Activated CD4-positive, alpha-beta T cell treated with anti-CD3 and anti-CD28 coated beads, Interleukin-2, amount 10 ng/mL, durations not matched to agents 7 days and 5 days (primary cell): Measurements from ENCODE around the gene NOXRED1. TPM values are rescaled to one million over a fixed set of nuclear protein-coding genes. Genes with fewer than 3 reads are reported as not detected.
"Not testable (repeated sequence)": the region's sequence is repeated elsewhere in the genome, so short reads cannot be mapped to it uniquely, and the experiment has no call there.

Experiments
- CTCF ChIA-PET: fragments of 350-600 bp; sonication (Branson Sonifier 250); formaldehyde crosslinking; loops from one replicate; lab custom pipeline; 2021; ENCODE audit warnings: antibody characterized with exemption; lab: Charles Lee
- POLR2A ChIA-PET: fragments of 350-600 bp; sonication (Branson Sonifier 250); formaldehyde crosslinking; loops from one replicate; lab custom pipeline; 2021; ENCODE audit warnings: antibody characterized with exemption; lab: Charles Lee
- DNase-seq: peaks from one replicate; pipeline ENCODE4 v3.0.0-alpha.2; 2020
- H3K27ac Mint-ChIP-seq: one replicate; pipeline ENCODE4 v1.8.0; 2021; ENCODE audit warnings: mild to moderate bottlenecking, moderate library complexity, mixed read lengths
- H3K27me3 Mint-ChIP-seq: one replicate; pipeline ENCODE4 v1.8.0; 2021; ENCODE audit warnings: mixed read lengths
- H3K36me3 Mint-ChIP-seq: one replicate; pipeline ENCODE4 v1.8.0; 2021; ENCODE audit warnings: low read depth, mixed read lengths
- H3K4me1 Mint-ChIP-seq: one replicate; pipeline ENCODE4 v1.8.0; 2021; ENCODE audit warnings: mixed read lengths
- H3K4me3 Mint-ChIP-seq: one replicate; pipeline ENCODE4 v1.8.0; 2021; ENCODE audit warnings: mild to moderate bottlenecking, moderate library complexity, mixed read lengths
- H3K9me3 Mint-ChIP-seq: one replicate; pipeline ENCODE4 v1.8.0; 2021; ENCODE audit warnings: mixed read lengths
- total RNA-seq, 2 experiments: library from RNA; stranded (reverse); gene quantifications; one replicate each; pipeline ENCODE4 v1.2.3, GENCODE V29; 2021

NOXRED1 gene
- total RNA-seq, 2 experiments from 2014 or later = 0.22 to 0.67 TPM

GRCh38 chr14:77439861-77440260 is 16.5 kb upstream of the NOXRED1 start:
- ChIA-PET CTCF (no interaction called here), POLR2A (no interaction called here)
- Mint-ChIP-seq H3K4me3 (no peak overlapping the region), H3K27ac (no peak overlapping the region), H3K9me3 (no peaks in the 10 kb centered on the region), H3K4me1 (no peaks in the 10 kb centered on the region), H3K27me3 (no peaks in the 10 kb centered on the region), H3K36me3 (peaks cover 46% of the 10 kb centered on the region)
- no peak for DNase-seq

- H3K27ac Mint-ChIP-seq = no peak overlapping the region
- no peak overlapping the region for H3K4me3 Mint-ChIP-seq
- no peak for DNase-seq
- no peaks in the 10 kb centered on the region for H3K4me1 Mint-ChIP-seq
- no peaks in the 10 kb centered on the region for H3K9me3 Mint-ChIP-seq
- H3K36me3 Mint-ChIP-seq = peaks cover 48% of the 10 kb centered on the region
- POLR2A ChIA-PET = no interaction called here
- H3K27me3 Mint-ChIP-seq = no peaks in the 10 kb centered on the region
- CTCF ChIA-PET = no interaction called here
Observed at GRCh38 chr14:77438596-77438995, 15.3 kb upstream of the NOXRED1 start.

GRCh38 chr14:77436042-77436441 is 12.7 kb upstream of the NOXRED1 start:
- no peak for DNase-seq
- Mint-ChIP-seq H3K4me3 (no peak overlapping the region), H3K4me1 (no peaks in the 10 kb centered on the region), H3K36me3 (peaks cover 39% of the 10 kb centered on the region), H3K27me3 (no peaks in the 10 kb centered on the region), H3K27ac (no peak overlapping the region), H3K9me3 (no peaks in the 10 kb centered on the region)
- ChIA-PET CTCF (no interaction called here), POLR2A (no interaction called here)

- H3K9me3 Mint-ChIP-seq = no peaks in the 10 kb centered on the region
Observed at GRCh38 chr14:77426396-77426795, 3.1 kb upstream of the NOXRED1 start.

GRCh38 chr14:77424862-77425261 is 1.5 kb upstream of the NOXRED1 start:
- DNase-seq = no peak
- no peaks in the 10 kb centered on the region for H3K27me3 Mint-ChIP-seq
- H3K4me3 Mint-ChIP-seq = no peak overlapping the region
- ChIA-PET CTCF (no interaction called here), POLR2A (no interaction called here)
- H3K36me3 Mint-ChIP-seq = peaks cover 64% of the 10 kb centered on the region
- peaks cover 3% of the 10 kb centered on the region for H3K9me3 Mint-ChIP-seq
- no peak overlapping the region for H3K27ac Mint-ChIP-seq
- no peaks in the 10 kb centered on the region for H3K4me1 Mint-ChIP-seq

More at GRCh38 chr14:77426396-77426795, 3.1 kb upstream of the NOXRED1 start:
- no peaks in the 10 kb centered on the region for H3K4me1 Mint-ChIP-seq
- ChIA-PET POLR2A (no interaction called here), CTCF (no interaction called here)
- no peak for DNase-seq
- H3K4me3 Mint-ChIP-seq = no peak overlapping the region
- no peak overlapping the region for H3K27ac Mint-ChIP-seq
- H3K36me3 Mint-ChIP-seq = peaks cover 60% of the 10 kb centered on the region
- H3K27me3 Mint-ChIP-seq = no peaks in the 10 kb centered on the region

GRCh38 chr14:77421201-77421600 is 2.1 kb downstream of the NOXRED1 start:
- Mint-ChIP-seq H3K27me3 (peaks cover 3% of the 10 kb centered on the region), H3K4me1 (no peaks in the 10 kb centered on the region), H3K27ac (no peak overlapping the region), H3K4me3 (no peak overlapping the region), H3K36me3 (peaks cover 49% of the 10 kb centered on the region), H3K9me3 (peaks cover 6% of the 10 kb centered on the region)
- CTCF ChIA-PET = no interaction called here
- POLR2A ChIA-PET = interaction anchor here (0.7 kb wide), 1 partner anchor 18 kb away, joined by 3 read pairs; no protein-coding TSS in a partner anchor
- no peak for DNase-seq

GRCh38 chr14:77416836-77417235 is 6.5 kb downstream of the NOXRED1 start:
- Mint-ChIP-seq H3K9me3 (peaks cover 6% of the 10 kb centered on the region), H3K4me3 (no peak overlapping the region), H3K36me3 (peaks cover 21% of the 10 kb centered on the region), H3K27ac (no peak overlapping the region), H3K4me1 (no peaks in the 10 kb centered on the region), H3K27me3 (peaks cover 3% of the 10 kb centered on the region)
- CTCF ChIA-PET = no interaction called here
- POLR2A ChIA-PET = no interaction called here
- DNase-seq = no peak

- POLR2A ChIA-PET = not testable (repeated sequence)
Observed at GRCh38 chr14:77416098-77416497, 7.2 kb downstream of the NOXRED1 start.

GRCh38 chr14:77415403-77416030 is 7.8 kb downstream of the NOXRED1 start:
- H3K9me3 Mint-ChIP-seq, H3K4me3 Mint-ChIP-seq, H3K4me1 Mint-ChIP-seq, DNase-seq, H3K36me3 Mint-ChIP-seq, H3K27me3 Mint-ChIP-seq, H3K27ac Mint-ChIP-seq: not testable (repeated sequence)
- ChIA-PET POLR2A (interaction anchor here (0.7 kb wide), 1 partner anchor 138 kb away, joined by 3 read pairs; no protein-coding TSS in a partner anchor), CTCF (interaction anchor here (0.6 kb wide), 1 partner anchor 335 kb away, joined by 3 read pairs; no protein-coding TSS in a partner anchor)

More at GRCh38 chr14:77416098-77416497, 7.2 kb downstream of the NOXRED1 start:
- peaks cover 14% of the 10 kb centered on the region for H3K36me3 Mint-ChIP-seq
- DNase-seq, H3K27me3 Mint-ChIP-seq, H3K4me3 Mint-ChIP-seq, H3K9me3 Mint-ChIP-seq, H3K4me1 Mint-ChIP-seq, H3K27ac Mint-ChIP-seq: not testable (repeated sequence)
- CTCF ChIA-PET = interaction anchor here (0.6 kb wide), 1 partner anchor 335 kb away, joined by 3 read pairs; no protein-coding TSS in a partner anchor

GRCh38 chr14:77409131-77409533 is 14.2 kb downstream of the NOXRED1 start:
- ChIA-PET CTCF (no interaction called here), POLR2A (no interaction called here)
- Mint-ChIP-seq H3K4me1 (peaks cover 13% of the 10 kb centered on the region), H3K36me3 (no peaks in the 10 kb centered on the region), H3K4me3 (no peak overlapping the region), H3K9me3 (no peaks in the 10 kb centered on the region), H3K27ac (no peak overlapping the region), H3K27me3 (no peaks in the 10 kb centered on the region)
- peak; percentile 6 for DNase-seq

GRCh38 chr14:77407158-77407557 is 16.2 kb downstream of the NOXRED1 start:
- CTCF ChIA-PET = no interaction called here
- DNase-seq = no peak
- no peaks in the 10 kb centered on the region for H3K9me3 Mint-ChIP-seq
- no peak overlapping the region for H3K4me3 Mint-ChIP-seq
- H3K4me1 Mint-ChIP-seq = peaks cover 13% of the 10 kb centered on the region
- no peak overlapping the region for H3K27ac Mint-ChIP-seq
- no peaks in the 10 kb centered on the region for H3K27me3 Mint-ChIP-seq
- H3K36me3 Mint-ChIP-seq = no peaks in the 10 kb centered on the region
- POLR2A ChIA-PET = no interaction called here

GRCh38 chr14:77406718-77407117 is 16.6 kb downstream of the NOXRED1 start:
- Mint-ChIP-seq H3K4me3 (no peak overlapping the region), H3K4me1 (peaks cover 13% of the 10 kb centered on the region), H3K27ac (no peak overlapping the region), H3K27me3 (no peaks in the 10 kb centered on the region), H3K36me3 (no peaks in the 10 kb centered on the region), H3K9me3 (no peaks in the 10 kb centered on the region)
- ChIA-PET POLR2A (no interaction called here), CTCF (interaction anchor here (0.7 kb wide), 1 partner anchor 299 kb away, joined by 3 read pairs; no protein-coding TSS in a partner anchor)
- DNase-seq = no peak

GRCh38 chr14:77406086-77406485 is 17.2 kb downstream of the NOXRED1 start:
- H3K27me3 Mint-ChIP-seq = no peaks in the 10 kb centered on the region
- no peak overlapping the region for H3K4me3 Mint-ChIP-seq
- no peak overlapping the region for H3K27ac Mint-ChIP-seq
- peaks cover 13% of the 10 kb centered on the region for H3K4me1 Mint-ChIP-seq
- H3K36me3 Mint-ChIP-seq = no peaks in the 10 kb centered on the region
- CTCF ChIA-PET = interaction anchor here (0.6 to 0.7 kb wide), 2 partner anchors 299 to 325 kb away, joined by 3 read pairs; no protein-coding TSS in a partner anchor
- POLR2A ChIA-PET = no interaction called here
- no peaks in the 10 kb centered on the region for H3K9me3 Mint-ChIP-seq
- DNase-seq = no peak
